ENCODE results near the gene PRDX6. TPM values are rescaled to one million over a fixed set of nuclear protein-coding genes. Genes with fewer than 3 reads are reported as not detected.

Gene PRDX6
- total RNA-seq, 1 experiment from 2014 or later: 270 TPM

- Histone ChIP-seq H3K27me3 (replicated peaks; ENCODE audit: insufficient read depth, low read depth, low read length, poor library complexity) (no peaks in the 10 kb centered on the region), H3K27ac (ENCODE audit: low read depth, low read length, poor library complexity, severe bottlenecking) (no peak overlapping the region), H3K9me3 (ENCODE audit: low read depth, low read length, poor library complexity, severe bottlenecking) (no peaks in the 10 kb centered on the region), H3K4me3 (ENCODE audit: low read depth, low read length, poor library complexity, severe bottlenecking) (no peak overlapping the region), H3K36me3 (ENCODE audit: insufficient read depth, low read length, poor library complexity, severe bottlenecking) (no peaks in the 10 kb centered on the region), H3K4me1 (ENCODE audit: insufficient read depth, low read length, poor library complexity, severe bottlenecking) (no peaks in the 10 kb centered on the region)
- intact Hi-C loops (cut with micrococcal nuclease; ENCODE audit: unreplicated experiment): loop anchor here (10.0 kb wide), 1 partner anchor 153 kb away; the partner anchor contains the start of gene SLC9C2
- CTCF ChIA-PET: no interaction called here
- no peak for DNase-seq (ENCODE audit: low spot score)
- TF ChIP-seq CTCF (conservative IDR thresholded peaks at IDR 0.05; ENCODE audit: low read depth, low read length) (no peak), EZH2 (IDR thresholded peaks at IDR 0.05; ENCODE audit: borderline replicate concordance, low read depth, low read length, poor library complexity, severe bottlenecking) (no peak)
- POLR2A ChIA-PET (ENCODE audit: low non-redundant PET): no interaction called here
- no TSS peak for BruUV-seq (replicated peaks)
Measured at GRCh38 chr1:173451981-173452380, 25.2 kb upstream of the PRDX6 start.

- intact Hi-C loops (cut with micrococcal nuclease; ENCODE audit: unreplicated experiment): loop anchor here (10.0 kb wide), 1 partner anchor 151 kb away; the partner anchor contains the start of gene SLC9C2
- CTCF ChIA-PET: no interaction called here
Measured at GRCh38 chr1:173453982-173454381, 23.2 kb upstream of the PRDX6 start.

GRCh38 chr1:173454966-173455524 is 22.1 kb upstream of the PRDX6 start:
- H3K36me3 ChIP-seq (ENCODE audit: insufficient read depth, low read length, poor library complexity, severe bottlenecking): no peaks in the 10 kb centered on the region
- no peaks in the 10 kb centered on the region for H3K4me1 ChIP-seq (ENCODE audit: insufficient read depth, low read length, poor library complexity, severe bottlenecking)
- TF ChIP-seq CTCF (conservative IDR thresholded peaks at IDR 0.05; ENCODE audit: low read depth, low read length): no peak
- no peak for TF ChIP-seq EZH2 (IDR thresholded peaks at IDR 0.05; ENCODE audit: borderline replicate concordance, low read depth, low read length, poor library complexity, severe bottlenecking)
- POLR2A ChIA-PET (ENCODE audit: low non-redundant PET): no interaction called here
- no peak overlapping the region for H3K4me3 ChIP-seq (ENCODE audit: low read depth, low read length, poor library complexity, severe bottlenecking)
- H3K27me3 ChIP-seq (replicated peaks; ENCODE audit: insufficient read depth, low read depth, low read length, poor library complexity): no peaks in the 10 kb centered on the region
- H3K27ac ChIP-seq (ENCODE audit: low read depth, low read length, poor library complexity, severe bottlenecking): no peak overlapping the region
- no TSS peak for BruUV-seq (replicated peaks)
- CTCF ChIA-PET: no interaction called here
- DNase-seq (ENCODE audit: low spot score): no peak
- intact Hi-C loops (cut with micrococcal nuclease; ENCODE audit: unreplicated experiment): loop anchor here (10.0 kb wide), 1 partner anchor 150 kb away; the partner anchor contains the start of gene SLC9C2
- H3K9me3 ChIP-seq (ENCODE audit: low read depth, low read length, poor library complexity, severe bottlenecking): no peaks in the 10 kb centered on the region

More at GRCh38 chr1:173453982-173454381, 23.2 kb upstream of the PRDX6 start:
- no peak for DNase-seq (ENCODE audit: low spot score)
- no peaks in the 10 kb centered on the region for H3K27me3 ChIP-seq (replicated peaks; ENCODE audit: insufficient read depth, low read depth, low read length, poor library complexity)
- TF ChIP-seq CTCF (conservative IDR thresholded peaks at IDR 0.05; ENCODE audit: low read depth, low read length): no peak
- TF ChIP-seq EZH2 (IDR thresholded peaks at IDR 0.05; ENCODE audit: borderline replicate concordance, low read depth, low read length, poor library complexity, severe bottlenecking): no peak
- H3K36me3 ChIP-seq (ENCODE audit: insufficient read depth, low read length, poor library complexity, severe bottlenecking): no peaks in the 10 kb centered on the region
- no peaks in the 10 kb centered on the region for H3K4me1 ChIP-seq (ENCODE audit: insufficient read depth, low read length, poor library complexity, severe bottlenecking)
- BruUV-seq (replicated peaks): no TSS peak
- POLR2A ChIA-PET (ENCODE audit: low non-redundant PET): no interaction called here
- H3K4me3 ChIP-seq (ENCODE audit: low read depth, low read length, poor library complexity, severe bottlenecking): no peak overlapping the region
- no peaks in the 10 kb centered on the region for H3K9me3 ChIP-seq (ENCODE audit: low read depth, low read length, poor library complexity, severe bottlenecking)
- H3K27ac ChIP-seq (ENCODE audit: low read depth, low read length, poor library complexity, severe bottlenecking): no peak overlapping the region
